ENCODE data around the gene PIR. TPM values are rescaled to one million over a fixed set of nuclear protein-coding genes. Genes with fewer than 3 reads are reported as not detected.

Gene PIR
- total RNA-seq, 2 experiments from 2014 or later: 1.9 to 3.5 TPM

- no peak for DNase-seq (ENCODE audit: low spot score)
- Histone ChIP-seq H3K36me3 (ENCODE audit: insufficient read depth, low read length) (no peaks in the 10 kb centered on the region), H2AFZ (ENCODE audit: low read length) (no peak overlapping the region), H3K79me2 (ENCODE audit: insufficient read depth, low read depth, low read length) (no peaks in the 10 kb centered on the region), H3K4me1 (ENCODE audit: insufficient read depth, low read length, poor library complexity, severe bottlenecking) (no peaks in the 10 kb centered on the region), H3K9me2 (ENCODE audit: insufficient read depth, low read length) (no peaks in the 10 kb centered on the region), H4K20me1 (ENCODE audit: insufficient read depth, low read length) (no peaks in the 10 kb centered on the region), H3K4me3 (ENCODE audit: low read depth, low read length, poor library complexity, severe bottlenecking) (no peak overlapping the region), H3K9me3 (ENCODE audit: low read length) (no peaks in the 10 kb centered on the region), H3K4me2 (ENCODE audit: low read length) (no peak overlapping the region), H3K27ac (ENCODE audit: low read depth, low read length, poor library complexity, severe bottlenecking) (no peak overlapping the region)
- intact Hi-C loops (cut with micrococcal nuclease; ENCODE audit: unreplicated experiment): no loop called here
- BruUV-seq (replicated peaks): no TSS peak
- ChIA-PET CTCF (ENCODE audit: unreplicated experiment) (no interaction called here), POLR2A (no interaction called here)
- TF ChIP-seq EZH2phosphoT487 (IDR thresholded peaks at IDR 0.05; ENCODE audit: borderline replicate concordance, low read depth, low read length): no peak
- TF ChIP-seq CTCF (conservative IDR thresholded peaks at IDR 0.05; ENCODE audit: low read length): no peak
Measured at GRCh38 chrX:15515931-15516330, 22.8 kb upstream of the PIR start.

- intact Hi-C loops (cut with micrococcal nuclease; ENCODE audit: unreplicated experiment): no loop called here
- no peaks in the 10 kb centered on the region for H4K20me1 ChIP-seq (ENCODE audit: insufficient read depth, low read length)
- H3K9me3 ChIP-seq (ENCODE audit: low read length): no peaks in the 10 kb centered on the region
- H3K4me1 ChIP-seq (ENCODE audit: insufficient read depth, low read length, poor library complexity, severe bottlenecking): no peaks in the 10 kb centered on the region
- no peak for TF ChIP-seq EZH2phosphoT487 (IDR thresholded peaks at IDR 0.05; ENCODE audit: borderline replicate concordance, low read depth, low read length)
- TF ChIP-seq CTCF (conservative IDR thresholded peaks at IDR 0.05; ENCODE audit: low read length): no peak
- DNase-seq (ENCODE audit: low spot score): no peak
- H3K4me3 ChIP-seq (ENCODE audit: low read depth, low read length, poor library complexity, severe bottlenecking): no peak overlapping the region
- H3K79me2 ChIP-seq (ENCODE audit: insufficient read depth, low read depth, low read length): no peaks in the 10 kb centered on the region
- H3K9me2 ChIP-seq (ENCODE audit: insufficient read depth, low read length): no peaks in the 10 kb centered on the region
- BruUV-seq (replicated peaks): no TSS peak
- ChIA-PET CTCF (ENCODE audit: unreplicated experiment) (no interaction called here), POLR2A (no interaction called here)
- no peaks in the 10 kb centered on the region for H3K36me3 ChIP-seq (ENCODE audit: insufficient read depth, low read length)
- H2AFZ ChIP-seq (ENCODE audit: low read length): no peak overlapping the region
- H3K4me2 ChIP-seq (ENCODE audit: low read length): no peak overlapping the region
- no peak overlapping the region for H3K27ac ChIP-seq (ENCODE audit: low read depth, low read length, poor library complexity, severe bottlenecking)
Measured at GRCh38 chrX:15514279-15514678, 21.1 kb upstream of the PIR start.

GRCh38 chrX:15512401-15512965 is 19.4 kb upstream of the PIR start:
- no peaks in the 10 kb centered on the region for H3K36me3 ChIP-seq (ENCODE audit: insufficient read depth, low read length)
- ChIA-PET POLR2A (interaction anchor here (0.6 kb wide), 1 partner anchor 1735 kb away, joined by 3 read pairs; no protein-coding TSS in a partner anchor), CTCF (ENCODE audit: unreplicated experiment) (no interaction called here)
- no peak overlapping the region for H3K4me3 ChIP-seq (ENCODE audit: low read depth, low read length, poor library complexity, severe bottlenecking)
- intact Hi-C loops (cut with micrococcal nuclease; ENCODE audit: unreplicated experiment): no loop called here
- no peaks in the 10 kb centered on the region for H4K20me1 ChIP-seq (ENCODE audit: insufficient read depth, low read length)
- H3K9me2 ChIP-seq (ENCODE audit: insufficient read depth, low read length): no peaks in the 10 kb centered on the region
- no peak overlapping the region for H3K27ac ChIP-seq (ENCODE audit: low read depth, low read length, poor library complexity, severe bottlenecking)
- H3K4me2 ChIP-seq (ENCODE audit: low read length): no peak overlapping the region
- DNase-seq (ENCODE audit: low spot score): no peak
- no peak for TF ChIP-seq EZH2phosphoT487 (IDR thresholded peaks at IDR 0.05; ENCODE audit: borderline replicate concordance, low read depth, low read length)
- TF ChIP-seq CTCF (conservative IDR thresholded peaks at IDR 0.05; ENCODE audit: low read length): no peak
- no peaks in the 10 kb centered on the region for H3K79me2 ChIP-seq (ENCODE audit: insufficient read depth, low read depth, low read length)
- no TSS peak for BruUV-seq (replicated peaks)
- H2AFZ ChIP-seq (ENCODE audit: low read length): no peak overlapping the region
- no peaks in the 10 kb centered on the region for H3K4me1 ChIP-seq (ENCODE audit: insufficient read depth, low read length, poor library complexity, severe bottlenecking)
- H3K9me3 ChIP-seq (ENCODE audit: low read length): no peaks in the 10 kb centered on the region
